ENCODE results near the gene ZNRF3. TPM values are rescaled to one million over a fixed set of nuclear protein-coding genes. Genes with fewer than 3 reads are reported as not detected.

ZNRF3 gene
- total RNA-seq, 1 donor, result 6.9 TPM

DNA sequence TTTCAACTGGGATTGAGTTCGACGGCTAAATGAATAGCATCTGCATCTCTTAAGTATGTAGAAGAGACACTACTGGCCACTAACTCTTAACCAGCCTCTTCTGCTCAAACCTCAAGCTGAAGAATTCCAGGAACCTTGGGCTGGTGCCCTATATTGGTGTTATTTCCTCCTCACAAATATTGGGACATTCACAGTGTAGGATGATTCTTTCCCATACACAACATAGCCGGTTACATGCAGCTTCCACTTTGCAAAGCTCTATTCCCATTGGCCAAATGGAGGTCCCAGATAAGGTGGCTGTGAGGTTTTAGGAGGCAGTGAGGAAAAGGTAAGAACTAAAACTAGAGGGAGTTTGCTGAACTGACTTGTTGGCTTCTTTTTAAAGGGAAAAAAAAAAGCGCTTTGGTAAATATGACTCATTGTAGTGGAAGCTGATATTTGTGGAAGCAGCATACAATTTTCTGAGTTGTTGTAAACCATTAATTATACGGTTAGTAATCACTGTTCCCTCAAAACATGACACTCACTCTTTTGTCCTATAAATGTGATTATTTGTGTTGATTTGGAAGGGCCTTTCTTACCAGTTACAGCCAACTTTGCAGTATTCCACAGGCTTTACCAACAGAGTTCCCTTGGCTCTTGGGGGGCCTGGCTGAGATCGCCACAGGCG is 160.7 kb downstream of the ZNRF3 start:
- TF ChIP-seq, protein P1, sequence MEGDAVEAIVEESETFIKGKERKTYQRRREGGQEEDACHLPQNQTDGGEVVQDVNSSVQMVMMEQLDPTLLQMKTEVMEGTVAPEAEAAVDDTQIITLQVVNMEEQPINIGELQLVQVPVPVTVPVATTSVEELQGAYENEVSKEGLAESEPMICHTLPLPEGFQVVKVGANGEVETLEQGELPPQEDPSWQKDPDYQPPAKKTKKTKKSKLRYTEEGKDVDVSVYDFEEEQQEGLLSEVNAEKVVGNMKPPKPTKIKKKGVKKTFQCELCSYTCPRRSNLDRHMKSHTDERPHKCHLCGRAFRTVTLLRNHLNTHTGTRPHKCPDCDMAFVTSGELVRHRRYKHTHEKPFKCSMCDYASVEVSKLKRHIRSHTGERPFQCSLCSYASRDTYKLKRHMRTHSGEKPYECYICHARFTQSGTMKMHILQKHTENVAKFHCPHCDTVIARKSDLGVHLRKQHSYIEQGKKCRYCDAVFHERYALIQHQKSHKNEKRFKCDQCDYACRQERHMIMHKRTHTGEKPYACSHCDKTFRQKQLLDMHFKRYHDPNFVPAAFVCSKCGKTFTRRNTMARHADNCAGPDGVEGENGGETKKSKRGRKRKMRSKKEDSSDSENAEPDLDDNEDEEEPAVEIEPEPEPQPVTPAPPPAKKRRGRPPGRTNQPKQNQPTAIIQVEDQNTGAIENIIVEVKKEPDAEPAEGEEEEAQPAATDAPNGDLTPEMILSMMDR (IDR thresholded peaks at IDR 0.05; ENCODE audit: extremely low read depth, low read depth, low read length), result no peak
- no peaks in the 10 kb centered on the region for H3K9me3 ChIP-seq (ENCODE audit: low read depth, low read length)
- H3K4me2 ChIP-seq (ENCODE audit: insufficient read depth, low read length), result peak overlapping the region; percentile 76
- no peaks in the 10 kb centered on the region for H3K27me3 ChIP-seq (ENCODE audit: insufficient read depth, low read length)
- no peaks in the 10 kb centered on the region for H3K36me3 ChIP-seq (ENCODE audit: insufficient read depth, low read length)
- peaks cover 38% of the 10 kb centered on the region for H3K4me1 ChIP-seq (ENCODE audit: insufficient read depth, low read length)
- peak; percentile 80 for DNase-seq (ENCODE audit: insufficient read length, low spot score, missing footprints)
- H4K20me1 ChIP-seq (ENCODE audit: insufficient read depth, low read length), result peaks cover 8% of the 10 kb centered on the region
- peak overlapping the region; percentile 84 for H2AFZ ChIP-seq (ENCODE audit: low read length)
- H3K4me3 ChIP-seq (ENCODE audit: insufficient read depth, low read length), result peak overlapping the region; percentile 31
- H3K27ac ChIP-seq (ENCODE audit: low read depth, low read length), result peak overlapping the region; percentile 94
- H3K79me2 ChIP-seq (ENCODE audit: insufficient read depth, low read length), result no peaks in the 10 kb centered on the region

DNA sequence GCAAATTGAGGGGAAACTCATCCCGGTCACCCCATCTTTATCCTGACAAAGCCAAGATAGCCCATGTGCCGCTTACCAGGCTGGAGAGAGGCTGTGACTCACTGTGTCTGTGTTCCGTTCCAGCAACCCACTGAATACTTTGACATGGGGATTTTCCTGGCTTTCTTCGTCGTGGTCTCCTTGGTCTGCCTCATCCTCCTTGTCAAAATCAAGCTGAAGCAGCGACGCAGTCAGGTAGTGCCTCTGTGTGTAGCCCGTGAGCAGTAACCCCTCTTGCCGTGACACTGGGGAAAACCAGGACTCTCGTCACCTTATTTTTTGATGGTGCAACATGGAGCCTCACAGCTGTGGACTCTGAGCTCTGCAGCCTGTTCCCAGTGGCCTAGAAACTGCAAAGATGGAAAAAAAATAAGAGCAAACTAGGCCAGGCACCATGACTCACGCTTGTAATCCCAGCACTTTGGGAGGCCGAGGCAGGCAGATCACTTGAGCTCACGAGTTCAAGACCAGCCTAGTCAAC is 161.3 kb downstream of the ZNRF3 start:
- H3K79me2 ChIP-seq (ENCODE audit: insufficient read depth, low read length), result no peaks in the 10 kb centered on the region
- peak overlapping the region; percentile 31 for H3K4me3 ChIP-seq (ENCODE audit: insufficient read depth, low read length)
- H3K27me3 ChIP-seq (ENCODE audit: insufficient read depth, low read length), result no peaks in the 10 kb centered on the region
- H3K36me3 ChIP-seq (ENCODE audit: insufficient read depth, low read length), result no peaks in the 10 kb centered on the region
- no peaks in the 10 kb centered on the region for H3K9me3 ChIP-seq (ENCODE audit: low read depth, low read length)
- peaks cover 38% of the 10 kb centered on the region for H3K4me1 ChIP-seq (ENCODE audit: insufficient read depth, low read length)
- H3K4me2 ChIP-seq (ENCODE audit: insufficient read depth, low read length), result peak overlapping the region; percentile 76
- peak overlapping the region; percentile 94 for H3K27ac ChIP-seq (ENCODE audit: low read depth, low read length)
- TF ChIP-seq, protein P1 (IDR thresholded peaks at IDR 0.05; ENCODE audit: extremely low read depth, low read depth, low read length), result no peak
- DNase-seq (ENCODE audit: insufficient read length, low spot score, missing footprints), result peak; percentile 94
- peak overlapping the region; percentile 84 for H2AFZ ChIP-seq (ENCODE audit: low read length)
- H4K20me1 ChIP-seq (ENCODE audit: insufficient read depth, low read length), result peaks cover 8% of the 10 kb centered on the region

DNA sequence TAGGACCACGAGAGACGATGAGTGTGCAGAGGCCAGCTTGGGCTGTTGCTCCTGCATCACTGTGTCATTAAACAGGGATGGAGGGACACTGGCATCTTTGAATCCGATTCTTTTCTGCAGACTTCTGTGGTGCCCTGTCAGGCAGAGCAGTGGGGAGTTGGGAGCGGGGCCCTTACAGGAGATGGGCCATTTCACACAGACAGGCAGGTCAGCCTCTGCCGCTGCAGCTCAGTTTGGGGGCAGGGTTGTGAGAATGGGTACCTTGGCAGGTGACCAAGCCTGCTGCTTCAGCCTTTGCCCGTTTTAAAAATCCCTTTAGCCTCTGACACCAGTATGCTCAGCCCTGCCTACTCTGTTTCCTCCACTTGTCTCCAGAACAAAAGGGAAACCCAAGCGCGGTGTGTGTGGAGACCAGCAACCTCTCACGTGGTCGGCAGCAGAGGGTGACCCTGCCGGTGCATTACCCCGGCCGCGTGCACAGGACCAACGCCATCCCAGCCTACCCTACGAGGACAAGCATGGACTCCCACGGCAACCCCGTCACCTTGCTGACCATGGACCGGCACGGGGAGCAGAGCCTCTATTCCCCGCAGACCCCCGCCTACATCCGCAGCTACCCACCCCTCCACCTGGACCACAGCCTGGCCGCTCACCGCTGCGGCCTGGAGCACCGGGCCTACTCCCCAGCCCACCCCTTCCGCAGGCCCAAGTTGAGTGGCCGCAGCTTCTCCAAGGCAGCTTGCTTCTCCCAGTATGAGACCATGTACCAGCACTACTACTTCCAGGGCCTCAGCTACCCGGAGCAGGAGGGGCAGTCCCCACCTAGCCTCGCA is 165.7 kb downstream of the ZNRF3 start:
- Histone ChIP-seq H3K4me1 (ENCODE audit: insufficient read depth, low read length) (peaks cover 12% of the 10 kb centered on the region), H2AFZ (ENCODE audit: low read length) (no peak overlapping the region), H4K20me1 (ENCODE audit: insufficient read depth, low read length) (peaks cover 6% of the 10 kb centered on the region), H3K9me3 (ENCODE audit: low read depth, low read length) (no peaks in the 10 kb centered on the region), H3K79me2 (ENCODE audit: insufficient read depth, low read length) (no peaks in the 10 kb centered on the region), H3K36me3 (ENCODE audit: insufficient read depth, low read length) (no peaks in the 10 kb centered on the region), H3K4me2 (ENCODE audit: insufficient read depth, low read length) (no peak overlapping the region), H3K27ac (ENCODE audit: low read depth, low read length) (no peak overlapping the region), H3K27me3 (ENCODE audit: insufficient read depth, low read length) (no peaks in the 10 kb centered on the region), H3K4me3 (ENCODE audit: insufficient read depth, low read length) (no peak overlapping the region)
- DNase-seq (ENCODE audit: insufficient read length, low spot score, missing footprints), result peak; percentile 42
- TF ChIP-seq, protein P1 (IDR thresholded peaks at IDR 0.05; ENCODE audit: extremely low read depth, low read depth, low read length), result no peak

Data from osteoblast (primary cell).